Smooth muscle cell of the brain vasculature (primary cell): ENCODE results near the gene CCN5.
"Not testable (repeated sequence)": the region's sequence is repeated elsewhere in the genome, so short reads cannot be mapped to it uniquely, and the experiment has no call there.

Source experiments
- DNase-seq: peaks from one replicate; pipeline ENCODE4 v3.0.0-alpha.2; 2012; ENCODE audit warnings: low read depth, low spot score

The CCN5 gene

GRCh38 chr20:44695295-44695673 lies 19.9 kb upstream of the CCN5 start:
- DNase-seq: no peak

- no peak for DNase-seq
These were observed 19.4 kb upstream of the CCN5 start for GRCh38 chr20:44695674-44696300.

- DNase-seq: no peak
These were observed 18.9 kb upstream of the CCN5 start for GRCh38 chr20:44696315-44696714.

GRCh38 chr20:44697041-44697440 lies 18.1 kb upstream of the CCN5 start:
- DNase-seq: not testable (repeated sequence)

- DNase-seq: no peak
These were observed 16.8 kb upstream of the CCN5 start for GRCh38 chr20:44698351-44698750.

- DNase-seq: no peak
These were observed 14.9 kb upstream of the CCN5 start for GRCh38 chr20:44700306-44700705.

GRCh38 chr20:44701118-44701857 lies 13.9 kb upstream of the CCN5 start:
- DNase-seq: no peak

- no peak for DNase-seq
These were observed 13.3 kb upstream of the CCN5 start for GRCh38 chr20:44701858-44702256.

GRCh38 chr20:44702776-44703175 lies 12.4 kb upstream of the CCN5 start:
- DNase-seq: peak; percentile 86

GRCh38 chr20:44703183-44703925 lies 11.8 kb upstream of the CCN5 start:
- DNase-seq: no peak

GRCh38 chr20:44703956-44704488 lies 11.1 kb upstream of the CCN5 start:
- DNase-seq: no peak

GRCh38 chr20:44704551-44704971 lies 10.6 kb upstream of the CCN5 start:
- no peak for DNase-seq

GRCh38 chr20:44705364-44706094 lies 9.6 kb upstream of the CCN5 start:
- DNase-seq: no peak

GRCh38 chr20:44706301-44707017 lies 8.7 kb upstream of the CCN5 start:
- DNase-seq: no peak

- no peak for DNase-seq
These were observed 8.1 kb upstream of the CCN5 start for GRCh38 chr20:44707018-44707579.

- no peak for DNase-seq
These were observed 5.8 kb upstream of the CCN5 start for GRCh38 chr20:44709380-44709779.

- no peak for DNase-seq
These were observed 5.4 kb upstream of the CCN5 start for GRCh38 chr20:44709797-44710196.

- no peak for DNase-seq
These were observed 3.9 kb upstream of the CCN5 start for GRCh38 chr20:44711237-44711636.

- no peak for DNase-seq
These were observed 968 bp upstream of the CCN5 start for GRCh38 chr20:44714102-44714700.
